NCI-H1417 (cell line): Measurements from ENCODE around the gene DCDC2C.

Experiments used
- DNase-seq, 3 experiments: peaks; one replicate each; lab custom pipeline; 2025; lab: John Stamatoyannopoulos, UW

Gene DCDC2C

DNA sequence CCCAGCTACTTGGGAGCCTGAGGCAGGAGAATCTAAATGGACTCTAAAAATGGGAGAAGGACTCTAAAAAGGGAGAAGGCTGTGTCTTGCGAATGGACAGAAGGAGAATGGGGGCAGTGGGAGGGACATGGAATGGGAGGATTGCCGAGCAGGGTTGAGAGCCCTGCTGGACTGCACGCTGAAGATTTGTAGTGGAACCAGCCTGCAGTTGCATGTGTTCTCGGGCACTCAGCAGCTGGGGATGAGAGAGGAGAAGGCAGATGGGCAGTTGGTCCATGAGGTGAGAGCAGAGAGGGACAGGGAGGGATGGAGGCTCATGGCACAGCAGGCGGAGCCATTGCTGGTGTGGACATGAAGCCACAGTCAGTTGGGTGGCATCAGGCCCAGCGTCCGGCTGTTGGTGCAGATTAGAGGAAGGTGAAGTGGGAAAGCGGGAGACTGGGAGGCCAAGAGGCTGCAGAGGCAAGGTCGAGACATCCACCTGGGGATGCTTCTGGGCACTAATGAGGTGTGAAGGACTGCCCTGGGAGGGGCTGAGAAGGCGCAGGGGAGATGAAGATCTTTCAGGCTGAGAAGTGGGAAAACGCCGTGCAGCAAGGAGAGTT, 40.7 kb downstream of the DCDC2C start:
- no peak for DNase-seq

DNA sequence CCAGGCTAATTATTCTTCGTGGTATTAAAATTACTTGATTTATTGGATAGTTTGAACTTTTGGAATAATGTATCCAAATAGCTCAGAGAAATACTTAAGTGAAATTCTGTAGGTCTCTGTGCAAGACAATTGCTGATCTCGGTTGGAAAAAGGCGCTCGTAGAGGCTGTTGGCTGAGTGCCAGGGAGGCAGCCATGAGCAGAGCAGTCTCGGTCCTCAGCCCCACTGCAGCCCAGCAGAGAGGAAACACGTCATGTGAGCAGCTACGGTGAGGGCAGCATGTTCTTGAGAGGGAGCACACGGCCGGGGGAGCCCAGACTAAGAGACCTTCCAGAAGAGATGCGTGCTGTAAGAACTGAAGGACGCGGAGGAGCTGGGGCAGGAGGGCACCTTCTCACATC, 42.5 kb downstream of the DCDC2C start:
- peak in 2 of 3 experiments; percentile 9 to 16 for DNase-seq

DNA sequence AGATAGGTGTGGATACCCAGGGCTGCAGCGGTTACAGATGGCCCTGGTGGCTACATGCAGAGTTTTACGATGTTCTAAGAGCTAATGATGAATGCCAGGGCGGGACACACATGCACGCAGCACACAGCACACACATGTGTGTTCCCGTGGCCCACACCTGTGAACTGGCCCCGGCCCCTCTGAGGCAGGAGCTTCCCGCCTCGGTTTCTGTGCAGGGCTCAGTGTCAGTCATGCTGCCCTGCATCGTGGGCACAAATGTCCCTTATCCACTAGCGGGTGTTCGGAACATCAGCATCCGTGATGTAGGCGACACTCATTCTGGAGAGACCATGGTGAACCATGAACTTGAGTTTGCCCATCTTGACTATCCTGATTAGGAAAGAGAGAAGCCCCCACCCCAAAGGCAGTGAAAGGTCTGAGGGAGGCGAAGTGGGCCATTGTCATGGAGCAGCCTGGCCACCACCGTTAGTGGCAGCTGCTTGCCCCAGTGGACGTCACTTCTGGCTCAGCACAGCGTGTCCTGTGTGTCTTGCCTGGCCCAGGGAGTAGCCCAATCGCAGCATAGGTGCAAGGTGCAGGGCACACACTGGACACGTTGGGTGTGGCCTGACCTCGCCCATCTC, 43.8 kb downstream of the DCDC2C start:
- no peak for DNase-seq

DNA sequence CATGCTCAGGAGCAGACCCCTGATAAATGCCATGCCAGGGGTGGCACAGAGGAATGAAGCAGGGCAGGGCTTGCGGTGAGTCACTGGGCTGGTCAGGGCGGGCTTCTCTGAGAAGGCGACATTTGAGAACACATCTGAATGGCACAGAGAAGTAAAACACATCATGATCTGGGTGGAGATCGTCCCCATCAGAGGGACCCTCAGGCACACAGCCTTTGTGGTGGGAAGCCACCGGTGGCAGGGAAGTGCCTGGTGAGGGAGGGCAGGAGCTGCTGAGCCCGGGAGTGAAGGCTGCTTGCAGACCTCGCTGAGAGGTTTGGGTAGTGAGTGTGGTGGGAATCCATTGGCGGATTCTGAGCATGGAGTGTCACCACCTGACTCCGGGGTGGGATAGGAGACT, 44.5 kb downstream of the DCDC2C start:
- no peak for DNase-seq

DNA sequence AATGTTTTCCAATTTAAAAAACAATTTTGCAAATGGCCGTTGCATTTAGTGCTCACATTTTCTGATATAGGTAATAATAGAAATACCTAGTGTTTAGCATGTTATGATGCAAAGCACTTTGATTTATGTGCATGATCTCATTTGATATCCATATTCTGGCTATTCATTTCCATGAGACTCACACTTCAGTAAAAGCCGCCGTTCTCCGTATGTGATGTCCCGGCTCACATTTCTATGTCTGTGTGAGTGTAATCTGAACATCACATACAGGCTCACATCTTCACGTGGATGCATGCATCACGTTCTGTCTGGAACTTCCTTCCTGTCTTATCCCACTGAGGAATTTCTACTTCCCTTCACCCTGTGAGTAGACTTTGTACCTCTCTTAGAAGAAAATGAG, 45.8 kb downstream of the DCDC2C start:
- no peak for DNase-seq

DNA sequence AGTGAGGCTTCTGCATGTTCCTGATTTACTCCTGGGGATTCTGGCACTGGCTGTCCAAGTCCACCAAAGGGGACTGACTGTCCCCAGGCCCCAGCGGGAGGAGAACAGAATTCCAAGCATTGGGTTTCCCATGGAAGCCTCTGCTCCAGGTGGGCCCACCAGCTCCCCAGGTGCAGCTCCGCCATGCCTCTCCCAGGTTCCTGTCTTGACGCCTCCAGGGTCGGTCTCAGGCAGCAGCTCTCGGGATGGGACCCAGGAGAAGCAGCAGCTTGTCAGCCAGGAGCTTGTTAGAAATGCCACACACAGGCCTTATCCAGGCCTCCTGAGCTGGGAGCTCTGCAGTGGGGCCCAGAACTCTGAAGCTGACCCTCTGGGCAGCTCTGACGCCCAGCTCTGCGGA, 47.9 kb downstream of the DCDC2C start:
- DNase-seq = no peak

DNA sequence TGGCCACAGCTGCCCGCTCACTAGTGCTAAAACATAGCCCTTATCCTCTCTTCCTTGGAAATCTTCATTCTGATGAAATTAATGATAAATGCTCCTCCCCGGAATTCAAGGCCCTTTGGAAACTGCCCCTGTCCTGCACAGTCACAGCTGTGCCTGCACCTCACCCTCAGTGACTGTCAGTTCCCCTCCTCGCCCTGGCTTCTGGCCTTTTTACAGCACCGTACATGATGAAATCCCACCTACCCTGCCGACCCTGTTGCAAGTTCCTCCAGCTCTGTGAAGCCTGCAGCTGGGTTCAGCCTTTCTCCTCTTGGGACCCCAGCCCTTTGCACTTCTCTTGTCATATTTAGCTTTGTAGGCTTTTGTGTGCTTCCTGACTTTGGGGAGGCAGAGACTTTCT, 48.4 kb downstream of the DCDC2C start:
- no peak for DNase-seq

DNA sequence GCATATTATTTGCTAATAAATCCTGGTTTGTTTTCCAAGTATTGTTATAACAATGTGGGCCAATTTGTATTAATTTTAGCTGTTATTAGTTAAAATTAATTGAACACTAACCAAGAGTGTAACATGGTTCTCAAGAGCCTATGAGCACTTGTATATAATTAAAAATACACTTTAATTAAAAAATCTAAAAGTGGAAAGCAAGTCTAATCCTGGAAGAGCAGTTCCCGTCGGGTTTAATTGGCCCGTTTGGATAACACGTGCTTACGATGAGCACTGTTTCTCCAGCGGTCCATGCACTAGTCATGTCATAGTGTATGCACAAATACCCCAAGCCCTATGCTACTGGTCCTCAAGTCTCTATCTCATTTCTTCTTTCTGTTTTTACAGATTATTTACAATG, 49.0 kb downstream of the DCDC2C start:
- DNase-seq = no peak

DNA sequence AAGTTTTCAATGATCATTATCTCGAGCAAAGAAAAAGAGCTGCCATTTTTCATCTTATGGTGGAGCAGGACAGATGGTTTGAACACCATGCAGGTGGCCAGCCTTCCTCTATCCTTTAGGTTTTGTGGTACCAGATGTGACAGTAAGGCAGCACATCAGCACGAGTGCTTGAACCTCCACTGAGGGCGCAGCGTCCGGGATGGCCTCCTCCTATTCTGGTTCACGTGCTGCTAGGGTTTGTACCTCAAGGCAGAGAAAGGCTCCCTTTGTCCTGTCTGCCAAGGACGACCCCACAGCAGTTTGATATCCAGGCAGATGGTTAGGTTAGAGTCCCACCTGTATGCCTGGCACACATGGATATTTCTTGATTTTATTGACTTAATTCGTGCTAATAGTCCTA, 50.2 kb downstream of the DCDC2C start:
- no peak for DNase-seq

DNA sequence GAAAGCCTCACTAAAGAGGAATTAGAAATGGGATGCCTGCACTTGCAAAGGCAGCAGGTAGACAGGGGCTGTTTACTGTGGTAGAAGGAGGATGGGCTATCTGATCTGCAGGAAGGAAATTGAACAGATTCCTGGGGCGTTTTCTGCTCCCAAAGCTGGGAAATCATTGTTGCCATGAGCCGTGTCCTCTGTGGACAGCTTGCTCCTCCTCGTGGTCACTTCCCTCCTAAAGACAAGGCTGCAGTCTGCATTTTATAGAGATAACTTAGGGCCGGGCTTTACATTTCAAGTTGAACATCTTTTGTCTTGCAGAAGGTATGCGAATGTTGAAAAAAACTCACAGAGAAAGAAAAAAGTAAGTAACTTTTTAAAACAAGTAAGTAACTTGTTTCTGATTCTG, 50.9 kb downstream of the DCDC2C start:
- no peak for DNase-seq

DNA sequence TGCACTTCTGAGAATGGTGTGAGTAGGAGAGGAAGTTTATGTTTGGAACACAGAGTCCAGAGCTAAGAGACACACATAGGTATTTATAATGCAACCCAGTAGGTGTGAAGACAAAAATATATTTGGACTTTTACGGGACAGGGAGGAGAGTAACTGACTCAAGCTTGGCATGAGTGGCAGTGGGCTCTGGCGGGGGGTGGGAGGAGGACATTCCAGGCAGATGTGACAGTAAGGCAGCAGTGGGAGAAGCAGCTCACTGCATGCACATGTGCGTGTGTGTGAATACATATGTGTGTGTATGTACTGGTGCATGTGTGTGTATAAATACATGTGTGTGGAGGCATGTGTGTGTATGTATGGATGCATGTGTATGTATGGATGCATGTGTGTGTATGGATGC, 51.4 kb downstream of the DCDC2C start:
- no peak for DNase-seq

DNA sequence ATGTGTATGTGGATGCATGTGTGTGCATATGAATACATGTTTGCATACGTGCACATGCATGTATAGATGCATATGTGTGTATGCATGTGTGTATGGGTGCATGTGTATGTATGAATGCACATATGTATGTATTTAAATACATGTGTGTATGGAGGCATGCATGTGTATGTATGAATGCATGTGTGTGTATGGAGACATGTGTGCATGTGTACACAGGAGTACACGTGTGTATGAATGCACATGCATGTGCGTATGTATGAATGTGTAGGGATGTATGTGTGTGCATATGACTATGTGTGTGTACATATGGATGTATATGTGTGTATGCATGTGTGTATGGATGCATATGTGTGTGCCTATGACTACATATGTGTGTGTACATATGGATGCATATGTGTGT, 51.9 kb downstream of the DCDC2C start:
- no peak for DNase-seq

DNA sequence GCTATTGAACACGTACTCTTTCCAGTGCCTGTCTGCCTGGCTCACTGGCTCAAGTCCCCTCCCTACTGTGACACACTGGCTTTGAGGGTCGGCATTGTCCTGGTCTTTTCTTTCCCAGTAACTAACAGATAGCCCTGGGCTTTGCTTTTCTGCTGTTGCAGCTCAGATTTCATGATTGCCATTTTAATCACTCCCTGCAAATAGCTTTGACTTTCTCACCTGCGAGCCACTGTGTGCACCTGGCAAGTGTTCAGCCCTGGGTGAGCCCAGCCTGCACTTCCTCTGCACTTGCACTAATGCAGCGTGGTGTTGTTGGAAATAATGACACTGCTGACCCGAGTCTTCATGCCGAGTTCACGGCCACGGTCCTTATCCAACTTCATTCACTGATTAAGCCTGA, 52.9 kb downstream of the DCDC2C start:
- DNase-seq = peak; percentile 67 to 95 (median 82)

DNA sequence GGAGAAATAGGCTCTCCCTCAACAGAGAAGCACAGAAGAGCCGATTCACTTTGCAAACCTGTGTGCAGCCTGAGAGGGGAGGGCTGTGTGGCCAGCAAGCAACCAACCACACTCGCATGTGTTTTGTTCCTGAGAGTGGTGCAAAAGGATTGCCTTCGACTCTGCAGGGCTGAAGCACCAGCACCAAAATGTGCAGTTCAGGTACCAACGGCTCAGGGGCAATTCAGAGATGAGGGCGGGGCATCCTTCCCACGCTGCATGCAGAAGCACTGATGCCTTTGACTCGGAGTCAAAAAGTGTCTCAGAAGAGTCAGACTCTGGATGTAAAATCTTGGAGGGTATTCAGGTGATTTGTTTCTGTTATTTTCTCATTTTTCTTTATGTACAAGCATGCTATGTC, 55.5 kb downstream of the DCDC2C start:
- no peak for DNase-seq

DNA sequence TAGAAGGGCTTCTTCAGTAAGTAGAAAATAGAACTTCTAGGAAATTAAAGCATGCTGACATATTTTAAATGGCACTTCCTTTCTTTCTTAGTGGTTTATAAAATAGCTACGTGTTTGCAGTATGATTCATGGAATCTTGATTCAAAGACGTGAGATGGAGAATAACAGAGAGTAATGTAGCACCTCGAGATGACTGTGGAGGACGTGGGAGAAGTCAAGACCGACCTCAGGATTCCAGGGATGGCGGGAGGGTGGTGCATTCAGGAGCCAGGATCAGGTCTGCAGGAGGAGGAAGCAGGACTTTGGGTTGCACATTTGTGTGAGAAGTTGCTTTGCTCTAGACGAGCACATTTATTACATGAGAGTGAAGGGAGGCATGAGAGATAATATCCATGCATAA, 56.0 kb downstream of the DCDC2C start:
- no peak for DNase-seq

DNA sequence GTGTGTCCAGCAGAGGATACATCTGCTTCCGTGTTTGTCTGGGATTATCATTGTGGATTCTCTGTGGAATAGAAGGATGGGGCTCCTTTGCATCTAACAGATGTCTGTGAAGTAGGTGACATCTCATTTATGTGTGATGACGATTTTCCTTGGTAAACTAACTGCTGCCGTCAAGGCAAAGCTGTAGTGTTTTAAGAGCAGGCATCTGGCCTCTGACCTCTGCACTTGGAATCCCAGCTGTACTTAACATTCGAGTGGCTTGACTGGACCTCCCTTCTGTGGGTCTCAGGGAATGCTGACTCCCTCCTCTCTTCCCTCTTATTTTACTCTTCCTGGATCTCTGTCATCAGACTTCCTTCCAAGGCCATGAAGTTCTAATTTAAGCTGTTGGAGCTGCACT, 56.4 kb downstream of the DCDC2C start:
- no peak for DNase-seq

DNA sequence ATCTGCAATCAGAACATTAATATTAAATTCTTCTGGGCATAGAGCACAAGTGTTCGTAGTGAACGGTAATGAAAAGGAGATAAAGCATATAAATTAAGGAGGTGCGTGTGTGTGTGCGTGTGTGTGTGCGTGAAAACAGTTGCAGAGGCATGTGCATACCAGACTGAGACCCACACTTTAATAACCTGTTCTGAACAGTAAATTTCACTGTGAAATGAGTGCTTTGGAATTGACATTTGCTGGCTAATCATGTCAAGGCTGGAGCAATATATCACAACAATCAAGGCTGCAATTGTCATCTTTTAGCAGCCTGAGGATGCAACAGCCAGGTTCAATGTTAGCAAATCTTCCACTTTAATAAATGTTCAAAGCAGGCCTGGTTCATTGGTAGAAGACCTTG, 57.9 kb downstream of the DCDC2C start:
- no peak for DNase-seq

DNA sequence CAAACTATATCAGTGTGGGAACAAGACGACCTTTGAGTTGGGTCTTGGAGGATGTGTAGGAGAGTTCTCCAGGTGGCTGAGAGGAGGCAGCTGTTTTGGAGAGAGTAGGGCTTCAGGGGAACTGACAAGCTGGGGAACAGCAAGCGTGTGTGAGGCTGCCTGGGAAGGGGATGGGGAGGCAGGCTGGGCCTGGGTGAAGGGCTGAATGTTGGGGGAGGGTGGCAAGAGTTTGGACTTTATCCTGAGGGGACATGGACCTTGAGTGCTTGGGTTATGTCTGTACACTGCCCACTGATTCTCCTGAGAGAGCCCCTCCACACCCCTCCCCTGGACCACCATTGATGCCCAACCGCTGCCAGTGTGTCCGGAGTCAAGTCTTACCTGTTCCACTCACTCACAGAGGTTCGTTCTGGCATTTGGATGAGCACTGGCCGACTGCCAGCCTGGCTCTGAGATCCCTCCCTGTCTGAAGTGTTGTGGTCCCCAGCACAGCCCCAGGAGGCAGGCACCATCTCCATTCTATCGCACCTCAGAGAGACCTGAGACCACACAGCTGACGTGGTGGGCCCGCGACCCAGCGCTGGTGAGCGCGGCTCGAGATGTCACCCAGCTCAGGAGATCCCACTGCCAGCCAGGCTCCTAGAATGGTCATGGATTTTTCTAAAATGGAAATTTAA, 59.5 kb downstream of the DCDC2C start:
- no peak for DNase-seq

DNA sequence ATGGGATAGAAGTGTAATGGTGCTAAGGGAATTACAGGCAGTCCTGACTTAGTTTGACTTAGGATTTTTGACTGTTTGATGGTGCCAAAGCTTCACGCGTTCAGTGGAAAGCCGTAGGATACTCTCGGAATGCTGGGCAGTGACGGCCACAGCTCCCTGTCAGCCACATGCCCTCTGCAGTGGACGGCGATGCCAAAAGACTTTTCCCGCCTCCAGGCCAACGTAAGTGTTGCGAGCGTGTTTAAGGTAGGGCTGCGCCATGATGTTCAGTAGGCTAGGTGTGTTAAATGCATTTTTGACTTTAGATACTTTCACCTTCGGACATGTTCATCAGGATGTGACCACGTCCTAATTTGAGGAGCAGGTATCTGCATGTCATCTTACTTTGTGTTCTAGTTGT, 63.4 kb downstream of the DCDC2C start:
- no peak for DNase-seq

DNA sequence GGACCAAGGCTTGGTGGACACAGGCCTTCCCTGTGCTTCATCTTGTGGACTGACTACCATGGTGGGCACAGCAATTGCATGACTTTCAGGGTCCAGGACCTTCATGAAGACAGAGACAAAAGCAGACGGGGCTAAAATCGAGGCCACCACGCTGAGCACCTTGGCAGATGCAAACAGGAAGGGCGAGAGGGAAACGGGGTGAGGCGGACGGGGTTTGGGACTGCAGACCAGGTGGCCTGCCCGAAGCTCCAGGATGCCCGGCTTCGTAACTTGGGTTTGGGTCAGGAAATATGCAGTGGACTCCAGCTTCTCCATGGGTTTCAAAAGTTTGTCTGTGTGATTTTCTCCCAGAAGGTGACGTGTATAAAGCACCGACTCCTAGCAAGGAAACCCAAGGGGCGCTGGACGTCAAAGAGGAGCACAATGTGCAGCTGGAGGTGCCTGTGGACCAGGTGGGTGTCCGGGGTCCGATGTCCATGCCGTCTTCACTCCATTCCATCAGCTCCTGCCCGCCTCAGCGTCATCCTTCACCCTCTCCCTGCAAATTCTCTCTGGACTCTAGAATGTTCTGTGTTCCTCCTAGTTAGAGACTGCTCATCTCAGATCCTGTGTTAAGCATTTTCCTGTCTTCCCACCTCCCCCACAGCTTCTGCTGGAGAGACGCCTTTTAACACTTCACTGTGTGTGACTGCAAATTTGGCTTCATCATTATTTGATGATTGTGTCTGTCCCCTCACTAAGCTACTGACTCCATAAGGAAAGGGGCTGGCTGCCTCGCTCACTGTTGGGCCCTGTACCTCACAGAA, 65.8 kb downstream of the DCDC2C start:
- DNase-seq = no peak

DNA sequence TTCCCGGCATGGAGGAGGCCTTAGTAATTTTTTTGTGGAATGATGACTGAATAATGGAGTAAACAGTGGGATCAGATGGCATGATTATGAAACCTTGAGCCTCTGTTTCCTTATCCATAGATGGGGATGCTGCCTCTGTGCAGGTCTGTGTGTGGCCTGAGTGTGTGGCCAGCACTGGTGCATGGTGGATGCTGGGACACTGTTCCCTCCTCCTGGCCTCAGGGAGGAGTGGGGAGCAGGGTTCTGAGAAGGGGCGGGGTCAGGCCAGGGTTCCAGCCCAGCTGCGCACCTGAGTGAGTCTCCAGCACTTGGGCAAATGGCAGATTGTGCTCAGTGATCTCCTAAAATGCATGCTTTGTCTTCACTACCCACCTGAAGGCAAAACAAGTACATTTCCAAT, 66.4 kb downstream of the DCDC2C start:
- no peak for DNase-seq

DNA sequence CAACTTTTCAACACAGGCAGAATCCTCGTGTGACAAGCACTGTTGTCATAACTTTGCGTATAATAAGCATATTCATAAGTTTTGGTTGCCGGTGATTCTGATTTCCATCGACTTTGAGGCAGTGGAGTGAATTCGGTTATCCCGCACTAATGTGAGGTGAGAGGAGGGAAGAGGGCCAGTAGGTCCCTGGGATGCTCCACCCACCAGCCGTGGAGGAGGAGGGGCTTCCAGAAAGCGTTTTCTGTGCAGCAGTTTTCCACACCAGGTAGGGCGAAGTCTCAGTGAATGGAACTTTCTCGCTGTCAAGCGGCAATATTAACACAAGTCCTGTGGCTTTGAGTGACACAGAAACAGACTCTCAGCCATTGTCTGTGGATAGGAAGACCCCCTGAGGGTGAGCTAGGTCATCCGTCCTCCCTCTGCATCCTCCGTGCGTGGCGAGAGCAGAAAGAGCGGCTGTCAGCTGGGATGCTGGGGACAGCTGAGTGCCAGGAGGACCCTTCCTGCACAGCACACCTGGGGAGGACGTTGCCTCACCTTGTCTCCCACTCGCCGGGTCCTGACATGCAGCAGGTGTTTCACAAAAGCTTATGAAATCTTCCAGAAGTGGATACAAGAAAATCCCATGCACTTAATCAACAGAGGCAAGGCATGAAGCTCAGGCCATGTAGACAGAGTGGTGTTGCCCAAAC, 67.5 kb downstream of the DCDC2C start:
- no peak for DNase-seq
